T-helper 17 cell (primary cell): ENCODE measurements around the gene ASXL1. TPM values are rescaled to one million over a fixed set of nuclear protein-coding genes. Genes with fewer than 3 reads are reported as not detected.

Source experiments
- total RNA-seq, 4 donors: library from RNA in 2 of 4; stranded (reverse) in 2 of 4; gene quantifications; one replicate each; pipeline ENCODE4 v1.2.3 and lab custom pipeline; 2022 to 2026

ASXL1 gene
- total RNA-seq, 2 donors from 2014 or later = 198 to 207 TPM

Other genes with a start within 250 kb of the ASXL1 start
- gene TM9SF4, start 248.6 kb upstream of the ASXL1 start, total RNA-seq = 10 to 100 TPM; 41.2 to 42.4 TPM
- gene PLAGL2, start 150.6 kb upstream of the ASXL1 start, total RNA-seq = 10 to 100 TPM; 14.9 to 18.9 TPM
- 10 to 100 TPM; 11.1 to 13.6 TPM for gene POFUT1, start 150.5 kb upstream of the ASXL1 start, total RNA-seq
- gene KIF3B, start 80.7 kb upstream of the ASXL1 start, total RNA-seq = 10 to 100 TPM; 13.4 to 14.4 TPM
- 10 to 100 TPM; 60.9 to 62.9 TPM for gene NOL4L, start 227.0 kb downstream of the ASXL1 start, total RNA-seq